HG03354 (cell line): ENCODE data around the gene SIRPB1.
"Not testable (repeated sequence)": the region's sequence is repeated elsewhere in the genome, so short reads cannot be mapped to it uniquely, and the experiment has no call there.

Source experiments
- ATAC-seq: cut with Tn5 transposase; IDR thresholded peaks from one replicate; pipeline ENCODE4 v1.9.1; 2021; ENCODE audit warnings: mild to moderate bottlenecking; ENCODE audit not compliant: unreplicated experiment, poor library complexity, severe bottlenecking

Gene SIRPB1

GRCh38 chr20:1619861-1620444 lies at the start of gene SIRPB1:
TSS of gene SIRPB1 (minus strand) at chr20:1620009. CDS start at chr20:1619944, 65 bp downstream.
- no peak for ATAC-seq

GRCh38 chr20:1669304-1669703 lies 49.5 kb upstream of the SIRPB1 start:
- no peak for ATAC-seq

GRCh38 chr20:1667502-1668085 lies 47.8 kb upstream of the SIRPB1 start:
- no peak for ATAC-seq

GRCh38 chr20:1666802-1667201 lies 47.0 kb upstream of the SIRPB1 start:
- ATAC-seq: no peak

GRCh38 chr20:1665345-1665744 lies 45.5 kb upstream of the SIRPB1 start:
- no peak for ATAC-seq

- ATAC-seq: no peak
Observed at GRCh38 chr20:1664911-1665310, 45.1 kb upstream of the SIRPB1 start.

GRCh38 chr20:1663917-1664316 lies 44.1 kb upstream of the SIRPB1 start:
- no peak for ATAC-seq

- ATAC-seq: no peak
Observed at GRCh38 chr20:1661542-1662299, 41.9 kb upstream of the SIRPB1 start.

- ATAC-seq: no peak
Observed at GRCh38 chr20:1660246-1660645, 40.4 kb upstream of the SIRPB1 start.

- no peak for ATAC-seq
Observed at GRCh38 chr20:1657556-1658334, 37.9 kb upstream of the SIRPB1 start, which contains the start of gene SIRPG. TSS of gene SIRPG (minus strand) at chr20:1657779. CDS start at chr20:1657714, 65 bp downstream.

- ATAC-seq: no peak
Observed at GRCh38 chr20:1656844-1657243, 37.0 kb upstream of the SIRPB1 start.

- no peak for ATAC-seq
Observed at GRCh38 chr20:1654996-1655395, 35.2 kb upstream of the SIRPB1 start.

- no peak for ATAC-seq
Observed at GRCh38 chr20:1652960-1653359, 33.2 kb upstream of the SIRPB1 start.

- ATAC-seq: no peak
Observed at GRCh38 chr20:1652104-1652503, 32.3 kb upstream of the SIRPB1 start.

GRCh38 chr20:1651268-1652058 lies 31.7 kb upstream of the SIRPB1 start:
- no peak for ATAC-seq

- ATAC-seq: no peak
Observed at GRCh38 chr20:1648101-1648500, 28.3 kb upstream of the SIRPB1 start.

GRCh38 chr20:1646975-1647431 lies 27.2 kb upstream of the SIRPB1 start:
- no peak for ATAC-seq

GRCh38 chr20:1644101-1644962 lies 24.5 kb upstream of the SIRPB1 start:
- no peak for ATAC-seq

GRCh38 chr20:1638643-1639042 lies 18.8 kb upstream of the SIRPB1 start:
- ATAC-seq: not testable (repeated sequence)
